Neural cell (in vitro differentiated cells): Measurements from ENCODE around the gene MACROH2A1. TPM values are rescaled to one million over a fixed set of nuclear protein-coding genes. Genes with fewer than 3 reads are reported as not detected.

Experiments used
- H2AFZ ChIP-seq: fragments of 200-600, 300-800 bp; sonication (generic), shearing (Covaris generic); 2 replicates; pipeline ENCODE4 v1.6.0; 2014; ENCODE audit warnings: low read depth, mild to moderate bottlenecking, antibody characterized with exemption, low read length, moderate library complexity
- H3F3A ChIP-seq: fragments of 200-600 bp; shearing (Covaris generic); 2 replicates; pipeline ENCODE4 v1.6.1; 2016; ENCODE audit warnings: mild to moderate bottlenecking, moderate library complexity, mixed read lengths, antibody characterized with exemption, low read length; ENCODE audit not compliant: insufficient read depth, poor library complexity, severe bottlenecking
- H3K27ac ChIP-seq: fragments of 200-600, 300-800 bp; sonication (generic), shearing (Covaris generic); 2 replicates; pipeline ENCODE4 v1.5.1; 2014; ENCODE audit warnings: mild to moderate bottlenecking, low read length, moderate library complexity
- H3K27me3 ChIP-seq: fragments of 300-800, 200-600 bp; sonication (generic), shearing (Covaris generic); 2 replicates; pipeline ENCODE4 v1.6.0; 2014; ENCODE audit warnings: mild to moderate bottlenecking, low read depth, low read length, moderate library complexity; ENCODE audit not compliant: insufficient read depth
- H3K36me3 ChIP-seq: fragments of 300-800, 200-600 bp; sonication (generic), shearing (Covaris generic); 2 replicates; pipeline ENCODE4 v1.5.1; 2014; ENCODE audit warnings: mild to moderate bottlenecking, antibody characterized with exemption, low read length, moderate library complexity; ENCODE audit not compliant: insufficient read depth
- H3K4me2 ChIP-seq: fragments of 300-800, 200-600 bp; sonication (generic), shearing (Covaris generic); 2 replicates; pipeline ENCODE4 v1.6.0; 2014; ENCODE audit warnings: mild to moderate bottlenecking, low read length
- H3K4me3 ChIP-seq: fragments of 300-800, 200-600 bp; sonication (generic), shearing (Covaris generic); 2 replicates; pipeline ENCODE4 v1.5.1; 2014; ENCODE audit warnings: mild to moderate bottlenecking, low read length, moderate library complexity
- H3K79me2 ChIP-seq: fragments of 200-600 bp; shearing (Covaris generic); replicated peaks from 2 replicates; pipeline ENCODE4 v1.6.0; 2014; ENCODE audit warnings: mild to moderate bottlenecking, low read length, moderate library complexity; ENCODE audit not compliant: insufficient read depth
- H3K9ac ChIP-seq: fragments of 300-800, 200-600 bp; sonication (generic), shearing (Covaris generic); 2 replicates; pipeline ENCODE4 v1.6.1; 2016; ENCODE audit warnings: mild to moderate bottlenecking, low read length, mixed read lengths
- H3K9me2 ChIP-seq: fragments of 200-600 bp; shearing (Covaris generic); 2 replicates; pipeline ENCODE4 v1.6.1; 2016; ENCODE audit warnings: mild to moderate bottlenecking, low read length, mixed read lengths; ENCODE audit not compliant: insufficient read depth
- H3K9me3 ChIP-seq: fragments of 200-600, 300-800 bp; sonication (generic), shearing (Covaris generic); 2 replicates; pipeline ENCODE4 v1.6.1; 2016; ENCODE audit warnings: mild to moderate bottlenecking, mixed run types, low read length, moderate library complexity, mixed read lengths
- H4K20me1 ChIP-seq: fragments of 200-600 bp; shearing (Covaris generic); 2 replicates; pipeline ENCODE4 v1.6.1; 2016; ENCODE audit warnings: mild to moderate bottlenecking, mixed run types; ENCODE audit not compliant: insufficient read depth
- CTCF ChIP-seq: fragments of 450-650 bp; IDR thresholded peaks from 2 replicates; pipeline ENCODE4 v1.5.1; 2014; ENCODE audit warnings: antibody characterized with exemption, mild to moderate bottlenecking, moderate library complexity; ENCODE audit not compliant: poor library complexity, severe bottlenecking
- EP300 ChIP-seq: fragments of 450-650 bp; conservative IDR thresholded peaks from 2 replicates; pipeline ENCODE4 v1.6.1; 2014; ENCODE audit warnings: antibody characterized with exemption, mild to moderate bottlenecking, moderate library complexity; ENCODE audit not compliant: poor library complexity, severe bottlenecking
- EZH2 ChIP-seq: fragments of 200-600, 300-800 bp; shearing (Covaris generic), sonication (generic); IDR thresholded peaks from 2 replicates; pipeline ENCODE4 v1.6.1; 2014; ENCODE audit warnings: antibody characterized with exemption, low read length, borderline replicate concordance, mild to moderate bottlenecking; ENCODE audit not compliant: insufficient read depth, poor library complexity, severe bottlenecking
- MXI1 ChIP-seq: fragments of 450-650 bp; conservative IDR thresholded peaks from 2 replicates; pipeline ENCODE4 v1.6.1; 2014; ENCODE audit warnings: antibody characterized with exemption, mild to moderate bottlenecking; ENCODE audit not compliant: poor library complexity, severe bottlenecking
- POLR2AphosphoS5 ChIP-seq: IDR thresholded peaks from 2 replicates; pipeline ENCODE4 v1.6.1; 2012
- RAD21 ChIP-seq: fragments of 450-650 bp; conservative IDR thresholded peaks from 2 replicates; pipeline ENCODE4 v1.6.1; 2014; ENCODE audit warnings: antibody characterized with exemption, mild to moderate bottlenecking, moderate library complexity
- REST ChIP-seq: IDR thresholded peaks from 2 replicates; pipeline ENCODE4 v1.6.1; 2012; ENCODE audit warnings: borderline replicate concordance
- SMC3 ChIP-seq: fragments of 450-650 bp; conservative IDR thresholded peaks from 2 replicates; pipeline ENCODE4 v1.6.1; 2014; ENCODE audit warnings: antibody characterized with exemption, mild to moderate bottlenecking, moderate library complexity; ENCODE audit not compliant: poor library complexity
- TAF1 ChIP-seq: IDR thresholded peaks from 2 replicates; pipeline ENCODE4 v1.6.1; 2012; ENCODE audit warnings: low read depth
- polyA plus RNA-seq: library from polyadenylated mRNA; depleted of rRNA; stranded (reverse); fragments of >200 nt; gene quantifications from 2 replicates; pipeline ENCODE4 v1.2.3, GENCODE V29; 2014

MACROH2A1 gene
- polyA plus RNA-seq, 1 donor from 2014 or later: 351 TPM

GRCh38 chr5:135372654-135373381, 26.2 kb downstream of the MACROH2A1 start:
- H3K9ac ChIP-seq: no peak overlapping the region
- no peaks in the 10 kb centered on the region for H4K20me1 ChIP-seq
- H3F3A ChIP-seq: no peaks in the 10 kb centered on the region
- H3K4me2 ChIP-seq: no peak overlapping the region
- peaks cover 5% of the 10 kb centered on the region for H3K36me3 ChIP-seq
- H3K79me2 ChIP-seq: peaks cover 4% of the 10 kb centered on the region
- no peak overlapping the region for H2AFZ ChIP-seq
- H3K9me2 ChIP-seq: no peaks in the 10 kb centered on the region
- H3K27me3 ChIP-seq: no peaks in the 10 kb centered on the region
- no peaks in the 10 kb centered on the region for H3K9me3 ChIP-seq
- TF ChIP-seq REST: no peak
- no peak for TF ChIP-seq SMC3
- no peak for TF ChIP-seq RAD21
- no peak for TF ChIP-seq POLR2AphosphoS5
- TF ChIP-seq EZH2: no peak
- TF ChIP-seq MXI1: no peak
- TF ChIP-seq CTCF: no peak
- no peak for TF ChIP-seq TAF1
- TF ChIP-seq EP300: no peak
- H3K27ac ChIP-seq: no peak overlapping the region
- no peak overlapping the region for H3K4me3 ChIP-seq

GRCh38 chr5:135371622-135372232, 27.3 kb downstream of the MACROH2A1 start:
- Histone ChIP-seq H3K4me2 (no peak overlapping the region), H3K9me3 (no peaks in the 10 kb centered on the region), H3F3A (no peaks in the 10 kb centered on the region), H3K36me3 (peaks cover 5% of the 10 kb centered on the region), H3K27me3 (no peaks in the 10 kb centered on the region), H2AFZ (no peak overlapping the region), H3K79me2 (peaks cover 4% of the 10 kb centered on the region), H4K20me1 (no peaks in the 10 kb centered on the region), H3K4me3 (no peak overlapping the region), H3K27ac (no peak overlapping the region), H3K9me2 (no peaks in the 10 kb centered on the region), H3K9ac (no peak overlapping the region)
- TF ChIP-seq REST: no peak
- TF ChIP-seq TAF1: no peak
- no peak for TF ChIP-seq EP300
- no peak for TF ChIP-seq SMC3
